T-helper 2 cell treated with Interferon-gamma antibody and Interleukin-4, amounts not matched to agents 100 ng/mL and 5 ng/mL, for 36 hours (primary cell): Measurements from ENCODE around the gene CCDC194. TPM values are rescaled to one million over a fixed set of nuclear protein-coding genes. Genes with fewer than 3 reads are reported as not detected.
"Not testable (repeated sequence)": the region's sequence is repeated elsewhere in the genome, so short reads cannot be mapped to it uniquely, and the experiment has no call there.

Source experiments
- intact Hi-C: fragments of 100-400 bp; cut with micrococcal nuclease; formaldehyde crosslinking; loops from one replicate; pipeline ENCODE4 v1.15.1; 2023
- total RNA-seq: library from RNA; stranded (reverse); gene quantifications from 2 replicates; pipeline ENCODE4 v1.2.3, GENCODE V29; 2022

Gene CCDC194
- total RNA-seq, 1 donor from 2014 or later = 4.0 TPM

- intact Hi-C loops = no loop called here
These were observed 14.8 kb downstream of the CCDC194 start for GRCh38 chr19:17379221-17379631.

GRCh38 chr19:17378271-17378670 is 15.7 kb downstream of the CCDC194 start:
- intact Hi-C loops = no loop called here

- intact Hi-C loops = no loop called here
These were observed 16.9 kb downstream of the CCDC194 start, which contains the start of gene PLVAP for GRCh38 chr19:17376935-17377600. PLVAP (minus strand) TSS chr19:17377342; CDS start chr19:17377288, 54 bp downstream.

- intact Hi-C loops = no loop called here
These were observed 23.9 kb downstream of the CCDC194 start for GRCh38 chr19:17370026-17370587.

GRCh38 chr19:17365361-17365760 is 28.6 kb downstream of the CCDC194 start:
- intact Hi-C loops = no loop called here

- intact Hi-C loops = not testable (repeated sequence)
These were observed 30.0 kb downstream of the CCDC194 start for GRCh38 chr19:17363852-17364605.

- intact Hi-C loops = no loop called here
These were observed 33.8 kb downstream of the CCDC194 start for GRCh38 chr19:17359905-17360800.

GRCh38 chr19:17358395-17358794 is 35.6 kb downstream of the CCDC194 start:
- intact Hi-C loops = no loop called here

GRCh38 chr19:17357724-17358123 is 36.3 kb downstream of the CCDC194 start:
- intact Hi-C loops = no loop called here

GRCh38 chr19:17357078-17357666 is 36.8 kb downstream of the CCDC194 start:
- intact Hi-C loops = no loop called here

- intact Hi-C loops = no loop called here
These were observed 40.6 kb downstream of the CCDC194 start for GRCh38 chr19:17353386-17353785.

- intact Hi-C loops = no loop called here
These were observed 41.3 kb downstream of the CCDC194 start for GRCh38 chr19:17352608-17353280.

- intact Hi-C loops = no loop called here
These were observed 42.1 kb downstream of the CCDC194 start for GRCh38 chr19:17351815-17352435.

- intact Hi-C loops = no loop called here
These were observed 45.3 kb downstream of the CCDC194 start for GRCh38 chr19:17348700-17349099.

- intact Hi-C loops = no loop called here
These were observed 46.1 kb downstream of the CCDC194 start for GRCh38 chr19:17347877-17348276.

- intact Hi-C loops = no loop called here
These were observed 46.6 kb downstream of the CCDC194 start for GRCh38 chr19:17347361-17347760.

GRCh38 chr19:17346109-17346671 is 47.8 kb downstream of the CCDC194 start:
- intact Hi-C loops = loop anchor here (1.0 kb wide), 1 partner anchor 40 kb away; no protein-coding TSS in a partner anchor

- intact Hi-C loops = no loop called here
These were observed 52.2 kb downstream of the CCDC194 start for GRCh38 chr19:17341845-17342244.

- intact Hi-C loops = no loop called here
These were observed 52.6 kb downstream of the CCDC194 start for GRCh38 chr19:17341386-17341785.
